HL-60/S4 treated with phorbol 12-myristate 13-acetate at 8.2 ng/mL for 4 days and 3 days (cell line): ENCODE data around the gene CROCC.

Experiments
- in situ Hi-C: fragments of 300-500 bp; cut with MboI; formaldehyde crosslinking; loops from 2 replicates; pipeline ENCODE4 v1.15.0; 2022; ENCODE audit warnings: low sequenced_read_pairs

Gene CROCC

GRCh38 chr1:17008208-17008855 is 86.6 kb downstream of the CROCC start:
- in situ Hi-C loops = no loop called here

- in situ Hi-C loops = no loop called here
Observed at GRCh38 chr1:17009706-17010105, 88.0 kb downstream of the CROCC start.

GRCh38 chr1:17011092-17011438 is 89.3 kb downstream of the CROCC start:
- in situ Hi-C loops = no loop called here

DNA sequence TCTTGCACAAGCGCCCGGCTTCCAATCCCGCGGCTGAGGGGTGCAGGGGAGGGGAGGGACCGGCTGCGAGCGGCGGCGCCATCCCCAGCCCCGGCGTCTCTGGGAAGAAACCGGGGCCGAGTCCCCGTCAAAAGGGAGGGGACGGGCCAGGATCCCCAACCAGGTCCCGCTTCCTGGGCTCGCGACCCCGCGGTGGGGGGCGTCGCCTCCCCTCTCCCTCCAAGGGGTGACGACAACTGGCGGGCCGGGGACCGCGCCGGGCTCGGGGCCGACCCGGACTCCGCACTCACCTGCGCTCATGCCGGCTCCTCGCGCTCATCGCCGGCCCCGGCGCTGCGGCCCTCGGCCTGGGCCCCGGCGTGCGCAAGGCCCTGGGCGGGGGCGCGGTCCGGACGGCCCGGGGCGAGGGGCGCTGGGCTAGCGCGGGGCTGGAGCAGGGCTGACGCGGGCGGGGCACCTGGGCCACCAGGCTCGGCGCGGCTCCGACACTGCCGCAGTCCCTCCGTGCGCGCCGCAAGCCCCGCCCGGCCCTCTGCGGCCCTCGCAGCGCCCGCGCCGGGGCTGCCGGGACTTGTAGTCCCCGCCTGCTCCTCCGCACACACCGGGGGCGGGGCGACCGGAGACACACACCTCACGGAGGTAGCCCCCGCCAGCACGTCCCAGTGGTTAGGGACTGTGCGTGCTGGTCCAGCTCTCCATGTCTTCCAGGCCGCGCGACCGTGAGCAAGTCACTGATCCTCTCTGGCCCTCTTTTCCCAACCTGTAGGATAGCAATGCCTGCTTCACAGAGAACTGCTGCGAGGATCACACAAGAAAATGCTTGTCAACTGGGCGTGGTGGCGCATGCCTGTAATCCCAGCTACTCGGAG is 89.9 kb downstream of the CROCC start, which contains the start of gene ATP13A2:
Gene ATP13A2, minus strand, starts transcription at position 490 of the 869 bp plus-strand sequence. Its CDS starts 190 bp downstream, at position 300.
- in situ Hi-C loops = no loop called here

DNA sequence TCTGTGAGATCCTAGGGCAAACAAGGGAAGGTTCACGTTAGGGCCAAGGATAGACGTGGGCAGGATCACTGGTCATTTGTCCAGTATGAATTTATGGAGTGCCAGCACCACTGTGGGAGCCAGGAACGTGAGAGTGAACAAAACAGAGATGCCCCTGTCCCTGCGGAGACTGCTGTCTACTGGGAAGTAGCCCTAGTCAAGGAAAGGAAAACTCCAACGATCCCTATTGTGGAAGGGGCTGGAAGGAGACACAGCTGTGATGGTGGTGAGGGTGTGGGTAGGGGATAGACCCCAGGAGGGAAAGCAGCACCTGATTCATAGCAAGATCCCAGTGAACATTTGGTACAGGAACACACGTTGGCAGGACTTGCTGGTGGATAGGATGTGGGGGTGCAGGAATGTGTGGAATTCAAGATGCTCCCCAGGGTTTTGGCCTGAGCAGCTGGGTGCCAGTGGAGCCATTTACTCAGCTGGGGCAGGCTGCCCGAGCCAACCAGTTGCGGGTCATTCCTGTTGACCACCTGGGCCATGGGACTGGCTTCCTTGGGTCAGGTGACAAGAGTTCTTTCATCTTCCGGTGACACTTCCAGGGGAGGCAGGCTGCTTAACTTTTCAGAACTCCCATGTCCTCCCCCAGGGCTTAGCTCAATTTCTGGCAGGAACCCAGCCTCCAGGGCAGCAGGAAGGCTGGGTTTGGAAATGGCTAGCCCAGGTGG is 91.2 kb downstream of the CROCC start:
- in situ Hi-C loops = no loop called here

- in situ Hi-C loops = no loop called here
Observed at GRCh38 chr1:17013491-17014320, 92.0 kb downstream of the CROCC start.

- in situ Hi-C loops = no loop called here
Observed at GRCh38 chr1:17014671-17015567, 93.2 kb downstream of the CROCC start.

GRCh38 chr1:17016317-17016661 is 94.6 kb downstream of the CROCC start:
- in situ Hi-C loops = no loop called here

DNA sequence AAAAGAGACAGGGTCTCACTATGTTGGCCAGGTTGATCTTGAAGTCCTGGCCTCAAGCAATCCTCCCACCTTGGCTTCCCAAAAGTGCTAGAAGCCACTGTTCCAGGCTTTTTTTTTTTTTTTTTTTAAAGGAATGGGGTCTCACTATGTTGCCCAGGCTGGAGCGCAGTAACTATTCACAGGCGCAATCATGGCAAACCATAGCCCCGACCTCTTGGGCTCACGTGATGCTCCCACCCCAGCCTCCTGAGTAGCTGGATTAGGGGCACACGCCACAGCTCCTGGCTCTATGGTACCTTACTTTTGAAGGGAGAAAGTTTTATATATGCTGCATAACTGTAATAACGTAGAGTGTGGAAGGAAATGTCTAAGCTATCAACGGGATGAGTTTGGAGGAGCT is 95.7 kb downstream of the CROCC start:
- in situ Hi-C loops = no loop called here

- in situ Hi-C loops = no loop called here
Observed at GRCh38 chr1:17018849-17019248, 97.1 kb downstream of the CROCC start.

GRCh38 chr1:17020502-17020901 is 98.8 kb downstream of the CROCC start:
- in situ Hi-C loops = no loop called here

- in situ Hi-C loops = no loop called here
Observed at GRCh38 chr1:17021896-17022295, 100.2 kb downstream of the CROCC start.
